ENCODE results near the gene ARHGAP24.

Gene ARHGAP24

DNA sequence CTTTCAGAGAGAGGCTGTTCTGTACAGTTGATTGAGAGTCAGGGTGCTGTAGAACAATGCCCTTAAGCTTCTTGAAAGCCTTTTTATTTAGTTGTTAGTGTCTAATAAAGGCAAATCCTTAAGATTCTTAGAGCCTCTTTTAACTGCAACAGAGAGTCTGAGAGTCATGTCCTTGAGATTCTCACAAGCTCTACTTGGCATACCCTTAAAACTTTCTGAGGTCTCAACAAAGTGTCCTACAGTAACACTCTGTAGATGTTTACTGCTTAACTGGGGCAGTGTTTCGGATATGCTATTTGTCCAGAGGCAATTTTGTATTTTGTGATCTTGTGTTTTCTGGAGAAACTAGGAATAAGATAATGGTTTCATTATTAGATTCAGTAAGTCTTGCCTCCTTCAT is 209.7 kb downstream of the ARHGAP24 start:
- DNase-seq (ENCODE audit: low read depth in 2 of 3, low spot score in 2 of 3), result no peak

DNA sequence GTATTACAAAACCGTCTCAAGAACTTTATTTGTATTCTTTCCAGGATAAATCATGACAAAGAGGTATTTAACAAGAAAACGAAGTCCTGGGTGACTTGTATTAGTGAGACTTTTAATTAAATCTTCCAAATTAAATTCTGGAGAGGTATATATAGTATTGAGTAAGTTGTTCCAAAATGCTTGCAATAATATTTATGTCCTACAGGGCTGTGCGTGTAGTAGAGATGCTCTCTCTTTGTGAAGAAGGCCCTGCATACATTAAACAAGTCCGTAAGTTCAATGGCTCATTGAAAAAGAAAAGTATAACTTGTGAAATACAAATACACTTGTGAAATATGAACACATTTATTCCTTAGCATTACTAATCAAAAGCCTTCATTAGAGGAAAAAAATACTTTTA is 211.4 kb downstream of the ARHGAP24 start:
- no peak for DNase-seq (ENCODE audit: low read depth in 2 of 3, low spot score in 2 of 3)

DNA sequence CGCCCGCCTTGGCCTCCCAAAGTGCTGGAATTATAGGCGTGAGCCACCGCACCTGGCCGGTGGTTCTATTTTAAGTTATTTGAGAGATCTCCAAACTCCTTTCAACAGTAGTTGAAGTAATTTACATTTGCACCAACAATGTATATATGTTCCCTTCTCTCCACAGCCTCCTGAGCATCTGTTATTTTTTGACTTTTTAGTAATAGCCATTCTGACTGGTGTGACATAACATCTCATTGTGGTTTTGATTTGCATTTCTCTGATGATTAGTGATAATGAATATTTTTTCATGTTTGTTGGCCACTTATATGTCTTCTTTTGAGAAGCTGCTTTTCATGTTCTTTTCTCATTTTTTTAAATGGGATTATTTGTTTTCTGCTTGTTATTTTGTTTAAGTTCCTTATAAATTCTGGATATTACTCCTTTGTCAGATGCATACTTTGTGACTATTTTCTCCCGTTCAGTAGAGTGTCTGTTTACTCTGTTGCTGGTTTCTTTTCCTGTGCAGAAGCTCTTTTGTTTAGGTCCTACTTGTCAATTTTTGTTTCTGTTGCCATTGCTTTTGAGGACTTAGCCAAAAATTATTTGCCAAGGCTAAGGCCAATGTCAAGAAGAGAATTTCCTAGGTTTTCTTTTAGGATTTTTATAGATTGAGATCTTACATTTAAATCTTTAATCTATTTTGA is 213.2 kb downstream of the ARHGAP24 start:
- DNase-seq (ENCODE audit: low read depth in 2 of 3, low spot score in 2 of 3), result no peak

DNA sequence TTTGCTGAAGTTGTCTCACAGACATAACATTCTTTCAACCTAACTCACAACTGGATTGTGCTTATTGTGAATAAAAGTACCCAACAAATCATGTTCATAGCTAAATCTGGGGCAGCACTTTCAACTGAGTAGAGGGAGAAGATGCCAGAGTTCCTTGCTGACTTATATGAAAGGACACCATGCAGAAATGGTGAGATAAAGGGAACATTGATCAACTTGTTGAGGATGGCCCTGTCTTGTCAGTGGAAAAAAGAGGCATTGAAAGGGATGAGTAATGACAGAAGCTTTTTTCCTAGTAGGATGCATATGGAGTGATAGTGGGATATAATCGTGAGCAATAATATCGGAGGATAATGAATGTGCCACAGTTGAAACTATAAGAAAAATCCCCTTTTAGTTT is 221.7 kb downstream of the ARHGAP24 start:
- DNase-seq (ENCODE audit: low read depth in 2 of 3, low spot score in 2 of 3), result no peak

DNA sequence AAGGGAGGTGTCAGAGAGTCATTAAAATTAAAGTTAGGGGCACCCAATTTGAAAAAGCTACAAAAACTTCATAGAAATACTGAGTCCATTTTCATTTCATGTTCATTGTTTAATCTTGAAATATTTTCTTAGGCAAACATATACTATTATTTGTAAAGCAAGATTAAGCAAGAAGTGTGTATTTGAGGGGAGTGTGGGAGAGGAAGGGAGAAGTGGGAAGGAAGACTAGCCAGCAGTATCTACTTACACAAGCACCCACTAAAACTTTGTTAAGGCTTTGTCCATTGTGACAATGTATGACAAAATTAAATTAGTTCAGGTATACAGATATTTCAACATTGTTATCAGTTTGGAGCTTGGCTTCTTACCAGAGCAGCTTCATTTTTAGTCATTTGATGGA is 222.9 kb downstream of the ARHGAP24 start:
- DNase-seq (ENCODE audit: low read depth in 2 of 3, low spot score in 2 of 3), result no peak

DNA sequence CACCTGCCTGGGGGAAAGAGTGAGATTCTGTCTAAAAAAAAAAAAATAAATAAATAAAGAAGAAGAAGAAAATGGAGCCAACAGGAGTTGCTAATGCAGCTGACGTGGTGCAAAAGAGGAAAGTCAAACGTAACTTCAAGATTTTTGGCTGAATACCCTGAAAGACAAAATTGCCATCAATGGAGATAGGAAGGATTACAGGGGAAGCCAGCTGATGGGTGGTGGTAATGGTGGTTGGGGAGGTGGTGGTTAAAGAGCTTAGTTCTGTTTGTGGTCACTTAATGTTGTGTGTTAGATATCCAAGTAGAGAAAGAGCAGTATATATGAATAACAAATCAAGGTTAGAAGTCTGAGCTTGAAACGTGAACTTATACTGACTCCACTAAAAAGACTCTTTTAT is 225.4 kb downstream of the ARHGAP24 start:
- DNase-seq (ENCODE audit: low read depth in 2 of 3, low spot score in 2 of 3), result no peak

DNA sequence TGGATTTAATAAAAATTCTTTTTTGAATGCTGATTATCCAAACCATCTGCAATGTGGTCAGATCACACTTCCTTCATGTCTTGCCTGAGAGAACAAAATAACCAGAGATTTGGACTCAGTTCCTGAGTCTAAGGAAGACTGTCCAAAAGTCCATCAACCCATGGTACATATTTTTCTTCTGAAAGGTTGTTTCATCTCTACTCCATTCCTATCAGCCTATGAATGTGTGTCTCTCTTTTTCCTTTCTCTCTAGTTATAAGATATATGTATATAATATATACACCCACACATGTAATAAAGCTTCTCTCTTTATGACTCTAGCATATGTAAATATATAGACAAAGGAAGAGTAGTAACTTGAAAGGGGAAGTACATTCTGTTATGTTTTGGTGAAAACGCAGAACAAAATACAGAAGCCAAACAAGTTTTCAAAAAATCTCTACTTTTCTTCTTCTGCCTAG is 226.9 kb downstream of the ARHGAP24 start:
- no peak for DNase-seq (ENCODE audit: low read depth in 2 of 3, low spot score in 2 of 3)

DNA sequence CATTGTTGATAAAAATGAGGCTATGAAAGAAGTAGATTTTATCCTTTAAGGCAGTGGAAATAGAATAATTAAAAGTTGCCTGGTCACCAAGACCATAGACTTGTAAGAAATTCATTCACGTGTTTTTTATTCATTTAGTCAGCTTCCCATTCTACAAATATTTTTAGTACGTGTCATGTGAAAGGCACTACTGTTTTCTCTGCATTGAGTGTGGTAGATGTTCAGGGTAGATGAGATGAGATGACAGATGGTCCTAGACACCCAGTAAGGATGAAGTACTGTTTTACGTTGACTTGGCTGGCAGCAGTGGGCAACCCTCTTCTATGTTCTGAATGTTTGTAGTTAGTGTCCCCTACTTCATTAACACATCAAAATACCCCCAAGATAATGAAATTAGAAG is 228.1 kb downstream of the ARHGAP24 start:
- no peak for DNase-seq (ENCODE audit: low read depth in 2 of 3, low spot score in 2 of 3)

DNA sequence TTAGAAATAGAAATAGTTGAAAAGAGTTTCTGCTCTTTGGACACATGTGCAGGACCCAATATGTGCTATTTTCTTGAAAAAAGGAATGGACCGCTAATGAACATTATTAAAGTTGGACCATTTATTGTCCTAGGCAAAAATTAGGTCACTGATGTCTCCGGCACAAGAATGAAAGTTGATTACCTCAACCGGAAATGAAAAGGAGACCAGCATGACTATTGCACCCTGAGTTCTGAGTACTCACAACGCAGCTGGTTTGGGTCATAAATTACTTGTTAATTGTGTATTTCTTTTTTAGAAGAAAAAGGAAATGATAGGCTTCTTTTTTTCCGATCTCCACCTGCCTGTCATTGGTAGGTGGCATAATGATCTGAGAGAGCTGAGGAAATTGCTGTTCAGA is 232.7 kb downstream of the ARHGAP24 start:
- DNase-seq (ENCODE audit: low read depth in 2 of 3, low spot score in 2 of 3), result no peak

DNA sequence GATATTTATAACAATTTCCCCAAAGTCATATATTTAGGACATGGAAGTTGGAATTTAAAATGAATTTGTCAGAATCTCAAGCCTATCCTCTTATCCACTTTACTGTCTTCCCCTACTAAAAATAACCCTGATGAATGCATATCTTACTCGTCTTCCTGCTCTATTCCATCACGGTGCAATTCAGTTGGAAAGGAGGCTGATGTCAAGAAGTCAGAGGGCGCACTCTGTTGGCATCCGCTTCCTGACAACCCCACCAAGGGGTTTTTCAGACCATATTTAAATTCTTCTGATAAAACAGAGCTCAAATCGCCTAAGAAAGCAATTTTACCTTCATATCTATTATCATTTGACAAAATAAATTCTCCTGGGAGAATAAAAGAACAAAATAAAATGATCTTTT is 233.5 kb downstream of the ARHGAP24 start:
- no peak for DNase-seq (ENCODE audit: low read depth in 2 of 3, low spot score in 2 of 3)

DNA sequence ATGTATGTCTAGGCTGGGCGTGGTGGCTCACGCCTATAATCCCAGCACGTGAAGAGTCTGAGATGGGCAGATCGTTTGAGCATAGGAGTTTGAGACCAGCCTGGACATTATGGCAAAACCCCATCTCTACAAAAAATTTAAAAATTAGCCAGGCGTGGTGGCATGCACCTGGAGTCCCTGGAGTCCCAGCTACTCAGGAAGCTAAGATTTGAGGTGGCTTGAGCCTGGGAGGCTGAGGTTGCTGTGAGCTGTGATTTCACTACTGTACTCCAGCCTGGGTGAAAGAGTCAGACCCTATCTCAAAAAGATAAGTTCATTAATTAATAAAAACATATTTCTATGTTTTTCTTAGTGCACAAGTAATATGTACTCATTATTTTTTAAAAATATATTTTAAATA is 238.1 kb downstream of the ARHGAP24 start:
- DNase-seq (ENCODE audit: low read depth in 2 of 3, low spot score in 2 of 3), result no peak

DNA sequence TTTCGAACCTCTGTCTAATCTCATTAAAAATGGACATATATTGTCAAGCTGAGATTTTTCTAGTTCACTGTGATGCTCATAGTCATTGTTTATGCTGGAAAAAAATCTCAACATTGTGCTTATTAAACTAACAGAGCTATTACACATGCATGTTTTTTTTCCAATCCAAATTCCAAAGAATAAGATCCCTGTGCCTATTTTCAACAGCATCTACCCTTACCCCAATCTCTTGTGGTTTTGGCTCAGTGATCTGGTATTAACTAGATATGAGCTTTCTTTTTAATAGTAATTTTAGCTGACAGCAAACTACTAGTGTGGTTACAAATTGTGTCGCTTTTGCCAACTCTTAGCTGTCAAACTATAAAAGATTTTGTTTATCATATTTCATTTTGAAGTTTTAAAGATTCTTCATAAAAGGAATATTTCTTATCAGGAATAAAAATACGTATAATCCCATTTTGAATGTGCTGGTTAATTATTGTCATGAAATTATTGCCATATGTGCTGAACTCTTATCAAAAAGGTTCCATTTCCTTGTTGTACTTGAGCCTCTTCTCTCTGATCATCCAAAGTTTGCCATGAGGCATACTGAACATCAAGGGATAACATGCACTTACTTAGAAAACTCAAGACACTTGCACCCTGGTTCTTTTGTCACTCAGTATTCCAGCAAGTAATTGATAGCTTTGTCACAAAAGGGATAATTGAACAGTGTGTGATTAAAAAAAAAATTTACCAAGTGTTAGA is 241.2 kb downstream of the ARHGAP24 start:
- no peak for DNase-seq (ENCODE audit: low read depth in 2 of 3, low spot score in 2 of 3)

DNA sequence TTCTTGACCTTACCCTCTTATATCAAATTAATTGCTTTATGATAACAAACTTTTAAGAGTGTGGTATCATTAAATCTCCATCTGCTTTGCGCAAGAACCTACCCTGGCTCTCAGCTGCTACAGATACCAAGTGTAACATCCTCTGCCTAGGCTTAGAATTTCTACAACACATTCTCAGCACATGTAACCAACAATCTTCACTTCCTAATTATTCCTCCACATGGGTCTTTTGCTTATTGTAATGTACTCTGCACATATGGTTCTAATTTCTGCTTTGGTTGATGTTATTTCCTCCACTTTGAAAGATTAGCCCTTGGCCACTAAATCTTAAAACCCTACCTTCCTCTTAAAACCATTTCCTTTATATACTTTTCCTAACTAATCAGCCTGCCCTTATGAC is 242.4 kb downstream of the ARHGAP24 start:
- DNase-seq (ENCODE audit: low read depth in 2 of 3, low spot score in 2 of 3), result no peak

DNA sequence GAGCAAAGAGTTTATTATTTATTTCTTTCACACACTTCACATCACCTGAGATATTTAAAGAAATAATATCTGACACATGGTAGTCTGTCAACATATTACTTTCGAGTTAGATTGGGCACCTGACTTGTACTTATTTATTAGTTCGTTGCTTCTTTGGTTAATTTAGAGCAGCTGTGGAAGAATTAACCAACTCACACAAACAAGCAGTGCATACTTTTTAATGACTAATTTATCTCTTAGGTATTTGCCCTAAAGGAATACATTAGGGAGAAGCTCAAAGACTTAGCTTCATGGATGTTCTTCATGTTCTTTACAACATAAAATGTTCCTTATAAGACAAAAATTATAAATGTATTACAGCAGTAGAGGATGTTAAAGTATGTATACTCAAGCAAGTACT is 242.9 kb downstream of the ARHGAP24 start:
- DNase-seq (ENCODE audit: low read depth in 2 of 3, low spot score in 2 of 3), result no peak

DNA sequence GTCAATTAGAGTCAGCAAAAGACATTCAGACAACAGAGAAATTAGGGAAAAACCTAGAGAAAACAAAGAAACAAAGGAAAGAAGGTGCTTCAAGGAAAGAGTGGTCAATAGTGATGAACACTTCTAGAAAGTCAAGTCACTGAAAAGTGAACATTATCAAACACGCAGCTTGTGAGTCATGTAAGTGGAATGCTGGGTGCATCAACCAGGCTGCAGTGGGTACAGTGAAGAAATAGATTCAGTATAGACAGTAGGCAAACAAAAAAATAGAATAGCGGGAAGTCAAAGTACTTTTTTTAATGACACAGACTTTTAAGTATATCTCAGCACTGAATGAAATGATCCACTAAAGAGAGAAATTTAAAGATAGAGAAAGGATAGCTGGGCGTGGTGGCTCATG is 245.8 kb downstream of the ARHGAP24 start:
- DNase-seq (ENCODE audit: low read depth in 2 of 3, low spot score in 2 of 3), result no peak

DNA sequence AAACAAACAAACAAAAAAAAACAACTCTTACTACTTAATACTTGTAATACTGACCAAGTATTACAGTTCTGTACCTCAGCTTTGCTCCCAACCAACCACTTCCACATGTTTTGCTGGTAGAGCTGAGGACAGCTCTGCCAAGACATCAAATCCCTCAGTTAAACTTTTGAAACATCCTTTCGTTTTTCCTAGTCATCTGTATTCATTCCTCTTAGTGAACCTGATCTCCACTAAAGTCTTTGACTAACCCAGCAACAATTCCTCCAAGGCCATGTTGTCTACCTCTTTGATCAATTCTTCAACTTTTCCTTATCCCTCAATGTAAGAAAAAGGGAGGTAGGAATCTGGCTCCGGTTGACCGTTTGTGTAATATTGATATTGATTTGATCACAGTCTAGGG is 247.5 kb downstream of the ARHGAP24 start:
- DNase-seq (ENCODE audit: low read depth in 2 of 3, low spot score in 2 of 3), result no peak

DNA sequence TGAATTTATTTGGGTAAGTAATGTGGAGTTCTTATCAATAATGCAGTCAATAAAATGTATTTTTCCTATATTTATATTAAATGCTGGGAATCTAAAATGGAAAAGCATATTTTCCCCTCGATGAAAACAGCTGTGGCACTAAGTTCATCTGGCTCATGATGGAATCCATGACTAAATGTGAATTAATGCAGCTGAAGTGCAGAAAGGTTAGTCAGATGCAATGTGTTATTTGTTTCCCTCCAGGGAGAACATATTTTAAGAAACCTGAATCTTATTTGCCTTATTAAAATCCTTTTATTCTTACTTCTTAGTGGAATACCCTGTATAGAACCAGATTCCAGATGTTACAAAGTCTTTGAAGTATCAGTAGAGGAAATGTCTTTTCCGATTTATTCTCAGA is 247.9 kb downstream of the ARHGAP24 start:
- DNase-seq (ENCODE audit: low read depth in 2 of 3, low spot score in 2 of 3), result no peak

DNA sequence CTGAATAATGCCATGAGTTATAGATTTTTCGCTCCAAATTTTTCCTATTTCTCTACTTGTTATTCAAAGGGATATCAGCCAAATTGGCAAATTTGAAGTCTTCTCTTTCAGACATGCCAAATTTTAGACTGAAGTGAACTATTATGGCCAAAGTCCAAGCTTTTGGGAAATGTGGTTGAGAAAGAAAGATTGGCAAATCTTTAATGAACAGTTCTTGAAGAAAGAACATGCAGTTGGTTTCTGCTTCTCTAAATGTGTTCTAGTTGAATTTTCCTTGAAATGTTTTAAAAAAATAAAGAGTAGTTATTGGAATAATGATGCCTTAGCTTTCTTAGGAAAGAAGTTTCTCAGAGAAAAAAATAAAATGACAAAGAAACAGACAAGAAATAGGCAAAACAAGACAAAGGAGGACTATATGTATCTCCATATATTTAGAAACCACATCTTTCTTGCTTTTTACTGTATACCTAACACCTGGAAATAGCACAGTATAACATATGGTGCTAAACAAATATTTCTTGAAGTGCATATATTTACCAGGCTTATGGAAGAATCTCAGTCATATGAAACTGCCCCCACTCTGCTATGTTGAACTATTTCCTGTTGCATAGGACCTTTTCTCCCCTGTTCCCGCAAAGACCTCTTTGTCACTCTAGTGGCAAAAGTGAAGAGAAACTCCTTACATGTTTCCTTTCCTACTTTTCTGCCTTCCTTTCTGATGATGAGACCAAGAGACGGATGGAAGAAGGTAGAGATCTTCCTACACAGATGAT is 250.0 kb downstream of the ARHGAP24 start:
- no peak for DNase-seq (ENCODE audit: low read depth in 2 of 3, low spot score in 2 of 3)

DNA sequence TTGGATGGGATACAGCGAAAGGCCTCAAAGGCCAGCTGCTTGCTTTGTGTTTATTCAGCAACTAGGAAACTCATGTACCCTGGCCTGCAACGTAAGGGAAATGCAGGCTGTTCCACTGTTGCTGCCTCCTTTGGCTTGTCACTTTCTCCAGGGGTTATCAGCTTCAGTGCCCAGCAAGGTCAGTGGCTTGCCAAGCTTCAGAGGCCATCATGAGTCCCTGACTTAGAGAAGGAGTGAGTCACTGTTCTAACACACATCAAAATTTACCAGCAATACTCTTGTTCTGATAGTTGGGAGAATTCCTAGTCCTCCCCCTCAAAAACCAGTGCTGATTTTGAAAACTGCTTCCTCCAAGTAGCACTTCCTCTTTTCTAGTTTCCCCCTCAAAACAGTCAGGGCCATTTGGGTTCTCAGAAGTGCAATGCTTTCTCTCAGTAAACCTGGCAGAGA is 250.8 kb downstream of the ARHGAP24 start:
- DNase-seq (ENCODE audit: low read depth in 2 of 3, low spot score in 2 of 3), result no peak

DNA sequence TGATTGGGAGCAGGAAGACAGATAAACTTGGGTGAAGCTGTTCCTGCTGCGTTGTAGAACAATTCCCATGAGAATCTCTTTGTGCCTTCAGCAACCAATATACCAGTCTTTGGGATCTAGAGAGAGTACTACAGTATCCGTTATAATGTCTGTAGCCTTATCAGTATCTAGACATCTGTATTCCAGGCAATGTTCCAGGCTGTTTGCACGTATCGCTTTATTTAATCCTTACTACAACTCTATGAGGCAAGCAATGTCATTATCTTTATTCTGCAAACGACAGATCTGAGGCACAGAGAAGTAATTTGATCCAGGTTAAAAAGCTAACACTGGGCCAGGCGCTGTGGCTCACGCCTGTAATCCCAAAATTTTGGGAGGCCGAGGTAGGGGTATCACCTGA is 251.6 kb downstream of the ARHGAP24 start:
- DNase-seq (ENCODE audit: low read depth in 2 of 3, low spot score in 2 of 3), result no peak

DNA sequence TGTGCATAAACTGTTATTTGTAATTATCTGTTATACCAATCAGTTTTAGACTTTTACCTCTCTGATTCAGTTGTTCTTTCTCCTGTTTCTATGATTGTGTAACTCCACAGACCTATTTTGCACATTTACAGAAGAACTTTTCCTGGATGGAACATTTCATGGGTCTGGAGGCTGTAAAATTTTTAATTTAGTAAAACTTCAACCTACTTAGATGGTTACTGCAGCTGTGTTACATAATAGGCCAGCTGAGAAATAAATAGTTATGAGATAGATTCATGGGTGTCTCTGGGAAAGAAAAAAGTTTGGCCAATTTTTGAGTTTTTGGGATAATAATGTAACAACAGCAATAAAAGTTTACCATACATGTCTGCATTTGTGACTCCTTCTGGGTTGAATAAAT is 253.5 kb downstream of the ARHGAP24 start:
- no peak for DNase-seq (ENCODE audit: low read depth in 2 of 3, low spot score in 2 of 3)

DNA sequence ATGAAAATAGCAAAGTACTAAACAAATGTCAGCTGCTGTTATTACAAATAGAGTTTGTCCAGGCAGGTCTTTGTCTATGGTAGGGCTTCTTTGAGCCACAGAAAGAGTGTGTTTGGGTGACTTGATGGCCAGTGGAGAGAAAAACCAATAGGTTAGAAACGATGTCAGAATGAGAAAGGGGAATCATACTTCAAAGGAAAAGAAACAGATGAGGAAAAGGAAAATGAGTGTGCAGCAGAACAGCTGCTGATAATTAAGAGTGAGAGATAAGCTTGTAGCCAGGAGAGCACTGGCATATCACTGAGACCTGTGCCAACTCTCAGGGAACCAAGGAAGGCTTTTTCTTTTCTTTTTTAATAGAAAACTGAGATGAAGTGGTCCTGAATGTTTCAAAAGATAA is 257.2 kb downstream of the ARHGAP24 start:
- DNase-seq (ENCODE audit: low read depth in 2 of 3, low spot score in 2 of 3), result no peak

Data from activated CD8-positive, alpha-beta memory T cell treated with anti-CD3 and anti-CD28 coated beads for 48 hours (primary cell).